Activated effector memory CD4-positive, alpha-beta T cell treated with anti-CD3 and anti-CD28 coated beads, Interleukin-2, amount 50 U/mL, for 16 hours (primary cell): ENCODE results near the gene IPCEF1.
A peak's percentile ranks its signal among the peaks of the same experiment; 100 is the strongest.

ENCODE experiments used
- DNase-seq: peaks from one replicate; pipeline ENCODE4 v3.0.0-alpha.2; 2020

The IPCEF1 gene

DNA sequence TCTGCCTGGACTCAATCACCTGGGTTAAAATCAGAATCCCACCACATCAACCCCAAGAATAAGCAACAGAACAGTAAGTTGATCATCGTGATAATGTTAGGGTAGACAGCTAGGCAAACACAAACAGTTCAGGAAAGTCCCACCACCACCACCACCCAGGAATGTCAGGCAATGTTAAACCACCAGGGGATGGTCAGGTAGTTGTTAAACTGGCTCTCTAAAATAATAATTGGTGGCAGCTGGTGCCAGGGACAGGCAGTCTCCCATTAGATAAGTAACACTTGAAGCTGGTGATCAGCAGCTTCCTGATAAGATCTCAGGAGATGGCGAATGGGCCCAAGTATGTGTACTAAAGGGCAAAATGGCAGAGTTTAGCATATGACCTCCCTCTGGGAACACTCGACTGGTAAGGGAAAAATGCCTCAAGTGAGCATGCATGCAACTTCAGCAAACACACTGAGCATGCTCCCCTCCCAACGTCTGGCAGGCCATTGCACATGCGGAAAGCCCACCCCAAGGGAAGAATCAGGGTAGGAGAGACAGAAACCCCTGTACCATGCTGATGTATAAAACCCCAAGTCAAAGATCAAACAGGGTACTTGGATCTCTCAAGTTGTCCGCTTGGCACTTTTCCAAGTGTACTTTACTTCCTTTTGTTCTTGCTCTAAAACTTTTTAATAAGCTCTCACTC lies 66.6 kb downstream of the IPCEF1 start:
- no peak for DNase-seq

- no peak for DNase-seq
Measured at GRCh38 chr6:154285826-154286225, 70.8 kb downstream of the IPCEF1 start.

GRCh38 chr6:154284313-154284853 lies 72.2 kb downstream of the IPCEF1 start:
- DNase-seq, result no peak

DNA sequence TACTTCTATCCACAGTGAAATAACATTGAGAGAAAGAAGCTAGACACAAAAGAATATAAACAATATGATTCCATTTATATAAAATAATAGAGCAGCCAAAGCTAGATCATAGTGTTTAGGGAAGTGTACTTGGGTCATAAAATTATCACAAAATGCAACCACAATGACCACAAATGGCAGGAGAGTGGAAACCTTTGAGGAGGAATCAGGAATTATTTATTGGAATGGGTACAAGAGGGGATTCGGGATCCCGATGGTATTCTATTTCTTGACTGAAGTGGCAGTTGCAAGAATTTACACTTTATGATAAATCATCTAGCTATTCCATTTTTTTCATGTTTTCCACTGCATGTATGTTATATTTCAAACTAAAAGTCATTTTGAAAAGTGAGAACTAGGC lies 76.1 kb downstream of the IPCEF1 start:
- DNase-seq, result no peak

GRCh38 chr6:154277629-154278017 lies 79.0 kb downstream of the IPCEF1 start:
- peak; percentile 72 for DNase-seq

GRCh38 chr6:154276810-154277628 lies 79.6 kb downstream of the IPCEF1 start:
- no peak for DNase-seq

GRCh38 chr6:154274168-154274567 lies 82.4 kb downstream of the IPCEF1 start:
- DNase-seq, result no peak

- DNase-seq, result no peak
Measured at GRCh38 chr6:154268486-154268885, 88.1 kb downstream of the IPCEF1 start.

DNA sequence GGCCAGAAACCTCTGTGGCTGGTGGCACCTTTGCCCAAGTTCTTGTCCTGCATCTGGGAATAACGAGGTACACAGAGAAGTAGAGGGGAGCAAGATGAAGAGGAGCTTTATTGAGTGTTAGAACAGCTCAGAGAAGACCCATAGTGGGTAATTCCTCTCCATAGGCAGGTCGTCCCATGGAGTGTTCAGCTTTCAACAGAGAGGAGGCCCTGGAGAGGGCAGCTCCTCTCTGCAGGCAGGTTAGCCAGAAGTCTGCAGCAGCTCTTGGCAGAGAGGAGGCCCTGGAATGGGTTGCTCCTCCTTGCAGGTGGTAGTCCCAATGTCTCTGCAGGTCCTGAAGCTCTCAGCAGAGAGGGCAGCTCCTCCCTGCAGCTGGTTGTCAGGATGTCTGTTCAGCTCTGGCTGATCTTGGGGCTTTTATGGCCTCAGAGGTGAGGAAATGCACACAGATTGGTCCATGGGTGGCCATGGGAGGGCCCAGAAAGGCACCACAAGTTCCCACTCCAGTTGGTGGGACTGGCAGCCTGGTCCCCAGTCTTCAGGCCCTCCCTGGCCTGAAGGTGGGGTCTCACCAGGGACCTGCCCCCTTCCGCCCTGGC lies 89.0 kb downstream of the IPCEF1 start:
- DNase-seq, result no peak

DNA sequence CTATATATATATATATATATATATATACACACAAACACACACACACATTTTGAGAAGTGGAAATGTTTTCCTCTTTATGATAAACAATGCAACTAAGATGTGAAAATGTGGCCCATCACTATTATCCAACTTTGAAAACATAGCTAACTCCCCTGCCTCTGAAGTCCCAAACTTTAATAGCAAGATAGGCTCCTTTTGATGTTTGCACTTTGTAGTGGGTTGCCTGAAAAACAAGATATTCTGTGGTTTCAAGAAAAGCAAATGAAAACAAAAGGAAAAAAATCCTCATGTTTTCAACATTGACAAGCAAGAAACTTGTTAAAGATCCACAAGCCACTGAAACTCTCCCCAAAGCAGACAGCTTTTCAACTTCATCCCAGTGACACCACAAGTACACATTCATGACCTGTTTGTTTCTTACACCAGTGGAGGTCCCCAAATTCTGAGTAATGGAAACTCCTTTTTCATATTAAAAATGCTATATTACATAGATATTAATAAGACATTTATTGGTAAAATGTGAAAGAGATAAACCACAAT lies 90.0 kb downstream of the IPCEF1 start:
- no peak for DNase-seq

DNA sequence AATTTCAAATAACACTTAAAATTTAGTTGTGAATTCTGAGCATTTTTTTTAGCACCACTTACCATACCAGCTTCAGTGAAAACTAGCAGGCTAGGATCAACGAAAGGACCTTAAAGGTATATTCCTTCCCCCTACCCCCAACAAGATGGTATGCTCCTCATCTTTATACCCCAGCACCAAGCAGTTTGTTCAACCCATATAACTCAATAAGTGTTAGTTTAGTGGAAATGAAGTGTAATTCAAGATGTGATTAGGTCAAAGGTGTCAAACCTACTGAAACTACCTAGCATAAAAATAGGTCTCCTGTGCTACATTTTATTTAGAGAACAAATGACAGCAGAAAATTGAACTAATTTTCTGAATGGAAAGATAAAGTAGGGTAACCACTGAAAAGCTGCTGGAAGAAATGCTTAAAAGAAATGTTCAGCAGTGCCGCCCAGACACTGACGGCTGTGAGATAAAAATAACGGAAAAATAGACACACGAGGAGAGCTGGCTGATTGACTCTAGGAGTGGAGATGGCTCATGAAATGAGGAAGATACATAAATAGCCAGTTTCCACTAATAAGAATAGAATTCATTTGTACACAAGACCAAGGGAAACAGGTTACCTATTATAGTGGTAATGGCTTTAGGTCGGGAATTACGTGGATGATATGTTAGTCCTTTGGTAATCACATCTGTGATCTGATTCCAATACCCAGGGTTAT lies 94.8 kb downstream of the IPCEF1 start:
- DNase-seq, result no peak

GRCh38 chr6:154258064-154258757 lies 98.4 kb downstream of the IPCEF1 start:
- no peak for DNase-seq

- no peak for DNase-seq
Measured at GRCh38 chr6:154257067-154257466, 99.5 kb downstream of the IPCEF1 start.

GRCh38 chr6:154252678-154253077 lies 103.9 kb downstream of the IPCEF1 start:
- no peak for DNase-seq

- no peak for DNase-seq
Measured at GRCh38 chr6:154251116-154251515, 105.5 kb downstream of the IPCEF1 start.

DNA sequence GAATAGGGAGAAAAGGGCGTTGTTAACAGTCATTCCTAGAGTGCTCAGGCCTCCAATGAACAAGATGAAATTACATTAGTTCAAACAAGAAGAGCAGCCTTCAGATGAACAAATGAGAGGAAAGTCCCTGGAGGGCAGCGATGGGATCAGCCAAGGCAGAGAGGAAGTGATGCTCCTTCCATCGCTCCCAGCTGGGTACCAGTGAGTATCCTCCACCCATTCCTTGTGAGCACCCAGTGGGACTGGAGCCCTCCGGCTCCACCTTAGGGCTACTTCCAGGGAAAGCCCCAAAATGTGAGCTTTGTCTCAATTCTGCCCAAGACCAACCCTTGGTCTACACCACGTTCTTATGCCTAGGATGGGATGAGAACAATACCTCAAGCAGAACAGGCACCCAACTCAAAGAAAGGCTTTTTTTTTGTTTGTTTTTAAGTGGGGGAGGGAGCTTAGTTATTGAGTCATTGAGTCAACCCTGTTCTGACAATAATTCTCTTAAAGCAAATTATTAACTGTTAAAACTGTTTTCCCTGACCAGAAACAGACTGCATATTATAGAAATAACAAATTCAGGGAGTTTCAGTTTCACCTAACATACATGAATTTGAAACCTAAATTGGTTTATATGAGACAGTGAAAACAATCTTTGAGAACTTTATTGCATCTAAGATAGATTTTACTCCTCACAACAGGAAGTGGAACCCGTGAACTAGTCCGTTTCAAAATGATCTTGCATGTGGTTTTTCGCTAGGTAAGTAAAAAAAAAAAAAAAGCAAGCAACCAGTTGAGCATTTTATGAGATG lies 106.9 kb downstream of the IPCEF1 start:
- peak; percentile 78 for DNase-seq

DNA sequence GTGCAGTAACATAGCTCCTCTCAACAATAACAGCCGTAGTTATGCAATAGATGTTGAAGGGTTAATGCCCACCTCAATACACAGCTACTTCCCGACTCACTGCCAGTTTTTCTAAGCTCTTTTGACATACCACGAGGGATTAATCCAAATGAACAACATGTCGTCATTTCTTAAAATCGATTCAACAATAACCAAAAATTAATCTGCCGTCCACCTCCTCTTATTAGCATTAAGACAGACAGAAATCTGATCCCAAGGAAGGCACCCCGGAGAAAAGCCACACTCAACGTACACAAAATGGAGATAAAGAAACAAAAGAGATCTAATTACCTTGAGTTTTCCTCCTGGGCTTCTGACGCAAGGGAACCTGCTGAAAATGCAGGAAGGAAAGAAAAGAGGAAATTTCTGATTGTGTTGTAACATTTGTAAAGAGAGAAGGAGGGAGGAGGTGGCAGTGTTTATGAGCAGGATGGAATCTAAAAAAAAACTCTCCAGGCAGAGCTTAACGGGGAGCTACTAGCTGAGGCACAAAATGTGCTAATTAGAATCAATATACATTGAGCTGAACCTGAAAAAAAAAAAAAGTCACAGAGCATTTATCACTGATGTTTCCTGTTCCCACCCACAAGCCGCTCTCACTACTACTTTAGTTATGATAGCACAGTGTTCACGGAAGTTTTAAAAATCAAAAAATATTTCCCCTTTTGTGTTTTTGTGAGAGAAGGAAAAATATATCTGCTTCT lies 109.3 kb downstream of the IPCEF1 start:
- peak; percentile 70 for DNase-seq

DNA sequence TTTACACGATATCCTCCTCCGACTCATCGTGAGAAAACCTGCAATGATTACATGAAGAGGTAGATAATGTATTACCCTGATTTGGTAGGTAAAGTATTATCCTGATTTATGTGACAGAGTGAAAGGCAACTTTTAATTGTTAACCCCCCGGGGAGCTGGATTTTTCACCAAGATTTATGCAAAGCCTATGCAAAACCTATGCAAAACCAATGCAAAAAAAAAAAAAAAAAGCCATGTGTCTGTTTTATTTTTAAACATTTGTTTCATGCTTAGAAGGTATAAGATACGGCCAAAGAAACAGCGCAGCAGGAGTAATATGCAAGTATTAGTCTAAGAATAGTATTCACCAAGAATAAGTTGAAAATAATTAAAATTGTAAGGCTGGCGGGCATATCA lies 109.9 kb downstream of the IPCEF1 start:
- no peak for DNase-seq

DNA sequence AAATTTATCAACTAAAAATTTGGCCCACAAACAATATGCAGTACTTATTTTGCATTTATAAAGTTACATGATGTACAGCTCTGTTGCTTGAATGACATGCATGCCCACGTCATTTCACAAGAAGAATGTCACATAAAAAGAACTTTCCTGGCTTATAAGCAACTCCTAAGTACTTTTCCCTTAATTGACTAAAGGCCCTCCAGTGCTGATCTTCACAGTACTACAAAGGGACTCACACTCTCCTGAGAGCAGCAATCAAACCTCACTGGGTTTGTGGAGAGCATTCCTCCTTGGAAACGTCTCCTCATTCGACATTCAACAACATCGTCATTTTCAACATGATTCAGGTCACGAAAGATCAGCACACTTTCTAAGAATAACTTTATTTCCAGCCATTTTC lies 111.1 kb downstream of the IPCEF1 start:
- no peak for DNase-seq
